ENCODE measurements around the gene DAZAP2. TPM values are rescaled to one million over a fixed set of nuclear protein-coding genes. Genes with fewer than 3 reads are reported as not detected.

DAZAP2 gene
- total and polyA plus RNA-seq, 2 of the 13 experiments (the other 11 are each of a cell fraction or from before 2014, with no cell fraction given) = 64.5 to 222 TPM

- TF ChIP-seq YY1 (IDR thresholded peaks at IDR 0.05; ENCODE audit: insufficient read depth, insufficient replicate concordance, low read depth, low read length) (peak; percentile 27), ATM (IDR thresholded peaks at IDR 0.05; ENCODE audit: borderline replicate concordance) (no peak), MAZ (IDR thresholded peaks at IDR 0.05; ENCODE audit: borderline replicate concordance, low read depth, low read length) (peak; percentile 65; the same call in 1 of the 2 replicates), MAZ (CRISPR knock-in tag; IDR thresholded peaks at IDR 0.05; ENCODE audit: low read depth) (peak; percentile 46), ZNF567 (CRISPR knock-in tag; IDR thresholded peaks at IDR 0.05; ENCODE audit: borderline replicate concordance) (no peak), ZNF770 (CRISPR knock-in tag; IDR thresholded peaks at IDR 0.05) (no peak), HOMEZ (CRISPR knock-in tag; IDR thresholded peaks at IDR 0.05; ENCODE audit: low read depth) (peak; percentile 17; the same call in 1 of the 2 replicates), HOXA3 (CRISPR knock-in tag; IDR thresholded peaks at IDR 0.05) (peak; percentile 79), PBX3 (CRISPR knock-in tag; IDR thresholded peaks at IDR 0.05; ENCODE audit: borderline replicate concordance) (peak; percentile 76), NAIF1 (CRISPR knock-in tag; IDR thresholded peaks at IDR 0.05; ENCODE audit: borderline replicate concordance) (no peak), ZSCAN5A (CRISPR knock-in tag; IDR thresholded peaks at IDR 0.05; ENCODE audit: borderline replicate concordance) (no peak), SMARCC2 (IDR thresholded peaks at IDR 0.05) (no peak), TEF (CRISPR knock-in tag; IDR thresholded peaks at IDR 0.05) (0 out of 2 replicates have a peak, but pooled peaks have one; percentile 45), JUN (CRISPR knock-in tag; IDR thresholded peaks at IDR 0.05) (no peak), BCL3 (CRISPR knock-in tag; IDR thresholded peaks at IDR 0.05) (no peak), SRF (IDR thresholded peaks at IDR 0.05; ENCODE audit: low read depth, low read length) (no peak), ZNF800 (CRISPR knock-in tag; IDR thresholded peaks at IDR 0.05) (peak; percentile 67; the same call in 1 of the 2 replicates)
Measured at GRCh38 chr12:51238510-51239334, at the start of gene DAZAP2 (continued).

Data from HepG2 (cell line).